CD4-positive, alpha-beta T cell treated with Interleukin-15 for 4 hours (primary cell): Measurements from ENCODE around the gene SCTR.

Experiments used
- DNase-seq: peaks from one replicate; pipeline ENCODE4 v3.0.0-alpha.2; 2020; ENCODE audit warnings: low spot score

SCTR gene

GRCh38 chr2:119523952-119524694 is at the start of gene SCTR:
Gene SCTR, minus strand, starts transcription at chr2:119524483. Its CDS starts 257 bp downstream, at chr2:119524226.
- no peak for DNase-seq

DNA sequence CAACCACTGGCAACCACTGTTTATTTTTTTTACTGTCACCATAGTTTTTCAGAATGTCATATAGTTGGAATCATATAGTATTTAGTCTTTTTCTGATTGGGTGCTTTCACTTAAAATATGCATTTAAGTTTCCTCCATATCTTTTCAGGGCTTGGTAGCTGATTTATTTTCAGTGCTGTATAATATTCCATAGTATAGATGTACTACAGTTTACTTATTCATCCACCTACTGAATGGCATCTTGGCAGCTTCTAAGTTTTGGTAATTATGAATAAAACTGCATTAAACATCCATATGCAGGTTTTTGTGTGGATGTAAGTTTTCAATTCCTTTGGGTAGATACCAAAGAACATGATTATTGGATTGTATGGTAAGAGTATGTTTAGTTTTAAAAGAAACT is 43.0 kb upstream of the SCTR start:
- no peak for DNase-seq

DNA sequence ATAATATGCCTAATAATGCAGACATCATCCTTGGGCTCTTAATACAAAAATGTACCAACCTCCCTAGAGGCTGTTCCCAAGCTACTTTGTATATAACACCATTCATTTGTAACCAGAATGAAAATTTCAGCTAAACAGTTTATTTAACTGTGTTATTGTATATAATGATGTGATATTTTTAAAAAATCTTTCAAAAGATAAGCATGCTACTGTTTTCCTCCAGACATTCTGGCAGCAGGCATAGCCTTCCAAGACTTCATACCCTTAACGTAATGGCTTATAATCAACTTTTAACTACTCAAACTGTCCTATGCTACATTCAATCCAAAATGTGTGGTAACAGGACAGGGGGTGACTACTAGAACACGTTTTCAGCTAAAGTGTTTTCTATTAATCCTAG is 41.2 kb upstream of the SCTR start:
- no peak for DNase-seq

DNA sequence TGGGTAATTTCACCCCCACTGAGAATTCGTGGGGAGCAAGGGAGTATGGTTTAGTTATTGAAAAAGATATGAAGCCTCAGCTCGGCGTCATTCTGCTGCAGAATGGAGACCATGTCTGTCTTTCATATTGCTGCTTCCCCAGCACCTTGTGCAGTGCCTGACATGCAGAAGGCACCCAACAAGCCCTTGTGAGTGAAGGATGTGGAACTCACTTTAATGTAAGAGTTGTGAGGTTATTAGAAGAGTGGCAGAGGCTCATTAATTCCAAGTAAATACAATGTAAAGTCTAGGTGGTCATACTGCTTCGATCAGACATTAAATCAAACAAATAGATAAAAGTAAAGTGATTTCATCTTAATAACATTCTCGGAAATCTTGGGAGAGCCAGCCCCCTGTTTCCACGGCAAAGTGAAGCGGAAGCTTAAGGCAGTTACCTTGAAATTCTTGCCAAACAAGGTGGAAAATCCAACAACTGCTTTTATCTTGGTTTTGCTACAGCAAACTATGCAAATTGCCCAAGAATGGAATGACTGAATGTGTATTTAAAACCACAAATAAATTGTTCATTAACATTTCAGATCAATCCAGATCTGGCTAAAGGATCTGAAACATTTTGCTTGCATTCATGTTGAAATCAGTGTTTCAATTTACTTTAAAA is 29.5 kb upstream of the SCTR start:
- no peak for DNase-seq

- DNase-seq = no peak
Measured at GRCh38 chr2:119552902-119553301, 28.6 kb upstream of the SCTR start.

GRCh38 chr2:119550856-119551255 is 26.6 kb upstream of the SCTR start:
- no peak for DNase-seq

GRCh38 chr2:119550346-119550745 is 26.1 kb upstream of the SCTR start:
- DNase-seq = no peak

DNA sequence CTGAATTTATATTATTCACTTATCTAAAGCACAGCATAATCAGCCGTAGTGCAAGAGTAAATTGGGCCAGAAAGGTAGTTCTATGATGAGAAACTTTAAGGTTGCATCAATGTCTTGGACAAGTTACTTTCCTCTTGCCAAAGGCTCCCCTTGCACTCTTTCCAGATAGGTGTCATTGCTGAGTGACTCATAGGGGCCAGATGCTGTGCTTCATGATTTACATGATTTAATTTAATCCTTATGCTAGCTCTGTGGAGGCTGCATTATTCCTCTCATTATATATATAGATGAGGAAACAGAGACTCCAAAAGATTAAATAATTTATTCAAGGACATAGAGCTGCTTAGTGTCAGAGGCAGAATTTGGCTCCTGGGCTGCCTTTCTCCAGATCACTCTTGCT is 25.0 kb upstream of the SCTR start:
- DNase-seq = no peak

DNA sequence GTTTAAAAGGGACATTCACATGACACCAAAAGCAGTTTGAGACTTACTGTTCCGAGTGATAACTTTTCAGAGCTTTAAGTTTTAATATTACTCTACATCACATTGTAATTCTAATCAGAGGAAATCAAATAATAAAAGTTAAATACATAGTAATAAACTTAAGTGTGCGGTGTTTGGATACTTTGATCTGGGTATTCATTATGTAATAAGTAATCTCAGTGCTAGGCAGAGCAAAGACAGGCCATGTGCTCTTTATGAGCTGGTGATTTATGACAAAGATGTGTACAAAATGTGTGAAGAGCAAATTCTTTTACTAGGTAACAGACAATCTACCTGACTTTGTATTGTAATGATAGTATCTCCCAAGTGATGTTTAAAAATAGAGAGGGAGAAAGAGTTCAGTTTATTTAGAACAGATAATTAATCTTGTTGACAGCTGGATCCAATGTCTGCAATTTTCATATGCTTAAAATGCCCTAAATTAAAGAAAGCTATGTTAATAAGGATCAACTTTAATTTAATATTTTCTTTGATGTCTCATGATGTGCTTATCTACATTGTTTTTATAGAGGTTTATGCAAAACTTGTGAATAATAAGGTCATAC is 24.3 kb upstream of the SCTR start:
- no peak for DNase-seq

DNA sequence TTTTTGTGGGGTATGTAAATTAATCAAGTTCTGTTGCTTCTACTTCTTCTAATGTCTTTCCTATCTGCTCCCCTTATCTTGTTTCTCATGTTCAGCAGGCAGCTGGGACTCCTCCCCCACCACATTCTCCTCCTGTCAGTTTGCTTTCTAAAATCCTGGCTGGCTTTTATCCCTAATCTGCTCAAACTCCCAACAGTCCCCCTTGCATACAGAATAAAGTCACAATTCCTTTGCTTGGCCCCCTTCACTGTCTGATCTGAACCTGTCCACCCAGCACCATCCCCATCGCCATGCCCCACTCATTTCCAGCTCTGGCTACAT is 22.1 kb upstream of the SCTR start:
- DNase-seq = no peak

DNA sequence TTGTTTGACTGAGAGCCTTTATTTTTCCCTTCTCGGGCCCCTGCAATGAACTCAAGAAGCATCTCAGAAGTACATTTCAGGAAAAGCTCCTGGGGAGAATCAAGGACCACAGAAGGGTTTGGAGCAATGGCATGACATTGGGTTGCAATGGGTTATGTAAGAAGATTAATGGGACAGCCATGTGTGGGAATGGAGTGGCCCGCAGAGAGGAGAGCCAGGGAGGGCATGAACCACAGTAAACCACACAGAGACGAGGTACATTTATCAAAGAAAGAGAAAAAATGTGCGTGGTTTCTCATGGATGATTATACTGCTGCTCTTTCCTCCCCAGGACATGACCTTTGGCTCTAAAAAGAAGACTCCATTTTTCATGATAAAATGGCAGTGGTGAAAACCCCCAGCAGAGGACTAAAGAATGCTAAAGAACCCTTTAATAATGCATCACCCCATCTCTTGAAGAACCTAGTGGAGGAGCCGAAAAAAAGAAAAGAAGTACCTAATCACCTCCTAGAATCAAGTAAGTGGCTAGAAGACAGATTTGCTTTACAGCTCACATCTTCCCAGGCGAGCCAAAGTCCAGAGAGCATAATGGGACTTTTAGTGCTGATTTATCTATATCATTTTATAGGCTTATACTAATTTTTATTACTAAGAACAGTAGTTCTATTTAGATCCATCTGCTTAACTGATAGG is 21.6 kb upstream of the SCTR start:
- no peak for DNase-seq

DNA sequence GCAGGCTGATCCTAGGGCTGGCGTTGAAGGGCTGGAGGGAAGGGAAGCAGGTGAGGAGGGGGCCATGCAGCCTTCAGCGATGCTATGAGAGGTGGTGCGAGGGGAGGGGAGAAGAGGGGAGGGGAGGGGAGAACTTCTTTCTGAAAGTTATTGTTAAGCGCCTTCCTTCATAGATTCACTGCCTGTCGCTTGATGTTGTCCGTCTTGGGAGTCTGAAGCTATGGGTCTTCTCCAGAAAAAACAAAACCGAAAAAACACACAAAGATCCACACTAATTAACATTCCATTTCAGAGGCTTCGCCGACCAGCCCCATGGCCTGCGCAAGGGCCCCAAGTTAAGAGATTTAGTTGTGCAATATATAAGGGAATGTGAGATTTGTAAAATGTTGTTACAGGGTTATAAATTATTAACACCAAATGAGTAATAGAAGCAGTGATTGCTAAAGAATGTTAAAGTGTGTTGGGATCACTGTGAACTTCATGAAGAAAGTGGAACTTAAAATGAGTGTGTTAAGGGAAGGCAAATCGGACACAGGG is 20.7 kb upstream of the SCTR start:
- no peak for DNase-seq

GRCh38 chr2:119544075-119544938 is 20.0 kb upstream of the SCTR start, which contains the start of gene CFAP221:
Gene CFAP221, plus strand, starts transcription at chr2:119544449. Its CDS starts 1,683 bp downstream, at chr2:119546132.
- DNase-seq = no peak

DNA sequence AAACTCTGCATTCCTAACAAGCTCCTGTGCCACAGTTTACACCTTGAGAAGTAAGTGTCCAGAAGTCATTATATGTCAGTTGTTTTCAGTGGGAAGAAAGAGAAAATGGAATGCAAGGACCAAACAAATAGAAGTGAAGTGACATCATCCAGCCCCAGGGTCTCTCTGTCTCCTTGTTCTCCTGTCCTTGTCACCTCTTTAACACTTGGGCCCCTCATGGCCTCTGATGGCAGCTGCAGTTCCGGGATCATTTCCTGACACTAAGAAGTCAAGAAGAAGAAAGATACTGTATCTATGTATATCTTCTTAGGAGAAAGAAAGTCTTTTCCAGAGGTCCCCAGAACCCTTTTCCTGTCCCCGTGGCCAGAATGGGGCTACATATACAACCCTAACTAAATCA is 17.2 kb upstream of the SCTR start:
- DNase-seq = no peak

DNA sequence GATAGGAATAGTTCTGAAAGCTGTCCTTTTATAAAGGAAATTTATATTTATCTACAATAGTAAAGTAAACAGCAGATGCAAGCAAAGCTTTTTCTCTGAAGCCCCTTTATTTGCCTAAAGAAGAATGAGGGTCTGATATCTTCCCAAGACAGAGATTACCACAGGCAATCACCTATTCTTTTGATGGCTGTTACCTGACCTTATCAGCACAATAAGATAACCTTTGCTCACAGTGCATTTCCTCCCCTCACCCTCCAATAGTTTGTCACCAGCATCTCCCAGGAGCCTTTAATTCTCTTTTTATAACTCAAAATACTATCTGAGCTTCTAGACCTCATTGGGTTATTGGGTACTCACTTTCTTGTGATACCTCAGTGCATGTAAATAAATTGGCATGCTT is 13.5 kb upstream of the SCTR start:
- no peak for DNase-seq

GRCh38 chr2:119536707-119537106 is 12.4 kb upstream of the SCTR start:
- no peak for DNase-seq

DNA sequence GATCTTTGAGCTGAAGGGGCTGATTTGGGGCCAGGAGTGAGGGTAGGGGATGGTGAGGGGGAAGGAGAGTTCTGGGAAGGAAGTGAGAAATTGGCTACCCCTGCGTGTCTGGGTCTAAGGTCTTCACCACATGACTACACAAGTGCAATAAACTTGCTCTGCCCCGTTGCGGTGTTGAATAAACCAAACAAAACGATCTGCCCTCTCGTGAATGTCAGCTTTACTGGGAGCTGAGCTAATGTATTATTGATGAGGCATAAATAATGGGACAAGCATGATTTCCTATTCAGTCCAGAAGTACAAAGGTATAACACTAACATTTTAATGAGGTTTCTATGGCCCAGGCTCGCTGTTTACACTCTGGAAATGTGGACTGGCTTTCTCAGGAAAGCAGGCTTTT is 11.9 kb upstream of the SCTR start:
- DNase-seq = no peak

DNA sequence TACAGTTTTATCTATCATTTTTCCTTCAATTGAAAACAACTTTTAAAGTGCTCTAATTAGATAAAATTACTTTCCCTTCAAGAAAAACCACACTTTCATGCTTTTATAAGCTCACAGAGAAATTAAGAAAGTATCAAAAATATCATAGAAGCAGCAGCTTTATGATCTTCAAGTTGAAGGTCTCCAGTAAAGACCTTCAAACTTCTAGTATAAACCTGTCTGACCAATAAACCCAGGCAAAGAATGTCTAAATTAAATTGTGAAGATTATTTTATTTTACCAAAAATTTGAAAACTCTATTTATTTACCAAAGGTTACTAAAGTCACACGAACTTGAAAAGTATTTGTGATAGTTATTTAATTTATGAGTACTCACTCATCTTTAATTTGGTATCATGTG is 9.3 kb upstream of the SCTR start:
- no peak for DNase-seq

DNA sequence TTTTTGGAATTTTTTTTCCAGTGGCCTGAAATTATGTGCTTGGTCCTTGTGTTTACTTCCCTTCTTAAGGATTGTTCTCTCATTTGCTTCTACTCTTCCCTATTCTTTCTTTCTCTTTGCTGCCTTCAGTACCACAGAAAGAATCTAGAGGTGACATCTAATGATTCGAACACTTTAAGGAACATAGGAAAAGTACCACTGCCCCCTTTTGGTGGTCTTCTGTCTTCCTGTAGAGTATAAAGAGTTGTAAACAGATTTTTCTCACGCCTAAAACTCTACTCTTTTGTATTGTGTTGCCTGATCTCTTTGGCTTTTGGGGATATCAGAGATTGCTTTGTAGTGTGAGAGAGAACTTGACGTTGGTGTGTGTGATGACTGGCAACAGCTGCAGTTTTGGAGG is 7.0 kb upstream of the SCTR start:
- no peak for DNase-seq

DNA sequence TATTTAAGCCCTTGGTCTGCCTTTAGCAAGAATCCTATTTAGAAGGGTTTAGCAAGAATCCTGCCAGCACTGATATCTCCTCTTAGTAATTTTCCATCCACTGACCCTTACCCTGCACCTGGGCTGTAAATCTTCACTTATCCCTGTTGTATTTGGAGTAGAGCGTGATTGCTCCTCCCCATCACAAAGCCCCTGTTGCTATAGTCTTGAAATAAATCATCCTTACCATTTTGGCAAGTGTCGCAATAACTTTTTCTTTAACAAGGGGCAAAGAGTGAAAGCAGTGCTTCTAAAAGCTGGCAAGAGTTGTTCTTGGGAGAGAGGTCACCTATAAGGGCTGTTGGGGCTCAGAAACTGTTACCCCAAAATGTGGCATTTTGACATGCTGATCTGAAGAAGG is 3.7 kb upstream of the SCTR start:
- no peak for DNase-seq

GRCh38 chr2:119525614-119526013 is 1.3 kb upstream of the SCTR start:
- DNase-seq = no peak
